ENCODE results near the gene ATP7B. TPM values are rescaled to one million over a fixed set of nuclear protein-coding genes. Genes with fewer than 3 reads are reported as not detected.

The ATP7B gene
- total RNA-seq (ENCODE audit: unreplicated experiment): 19.3 TPM
- long read RNA-seq, partial matches to known transcripts: 2 of 2 reads
- long read RNA-seq, other reads (novel, unspliced or antisense): 0 of 2 reads

DNA sequence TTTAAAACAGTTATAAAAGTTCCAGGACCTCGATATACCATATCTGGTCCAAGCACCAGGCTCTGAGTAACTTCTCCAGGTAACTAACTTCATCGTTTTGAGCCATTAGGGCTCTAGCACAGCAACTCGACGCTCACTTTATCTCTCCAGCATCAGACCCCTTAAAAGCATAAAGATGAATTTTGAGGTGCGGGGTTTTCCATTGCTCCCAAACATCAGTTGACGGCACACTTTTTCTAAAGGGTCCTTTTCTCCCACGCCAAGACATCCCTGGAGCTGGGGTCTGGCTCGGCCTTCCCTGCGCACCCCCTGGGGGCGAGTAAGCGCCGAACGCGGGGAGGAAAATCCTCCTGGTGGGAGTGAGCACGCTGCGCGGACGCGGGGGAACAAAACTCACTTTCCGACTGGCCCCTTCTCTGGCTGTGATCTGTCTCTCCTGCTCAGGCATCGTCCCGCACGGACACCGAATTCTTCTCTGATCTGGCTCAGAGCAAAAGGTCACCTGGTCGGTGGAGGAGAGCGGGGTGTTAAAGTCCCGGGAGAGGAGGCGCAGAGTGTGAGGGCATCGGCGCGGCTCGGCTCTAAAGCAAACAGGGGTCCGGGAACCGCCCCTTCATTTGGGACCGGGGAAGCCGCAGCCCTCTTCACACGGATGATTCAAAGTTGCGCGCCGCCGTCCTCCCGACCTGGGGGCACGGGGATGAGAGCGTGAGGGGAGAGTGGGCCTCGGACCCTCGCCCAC lies at the start of gene ATP7B:
TSS of gene ATP7B (minus strand) at position 561 of the 742 bp plus-strand sequence. CDS start at position 448, 113 bp downstream.
- peak; percentile 43 for DNase-seq (ENCODE audit: low spot score)
- H3K4me1 Mint-ChIP-seq (ENCODE audit: unreplicated experiment): peaks cover 20% of the 10 kb centered on the region

DNA sequence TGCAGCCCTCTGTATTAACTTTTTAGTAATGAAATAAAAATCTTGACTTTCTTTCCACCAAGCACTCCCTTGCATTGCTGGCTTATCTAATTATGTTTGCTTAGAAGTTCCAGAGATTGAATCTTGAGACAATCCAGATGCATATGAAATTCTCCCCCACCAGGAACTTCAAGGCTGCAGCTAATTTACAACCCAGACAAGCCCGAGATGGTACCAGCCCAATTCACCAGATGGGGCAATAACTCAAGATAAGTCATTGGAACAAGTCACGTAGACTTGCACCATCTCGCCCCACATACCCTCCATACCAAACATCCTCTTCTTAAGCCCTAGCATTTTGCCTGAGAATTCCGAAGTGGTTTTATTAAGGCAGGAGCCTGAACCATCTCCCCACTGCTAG lies 42.2 kb upstream of the ATP7B start:
- Mint-ChIP-seq H3K27ac (ENCODE audit: unreplicated experiment) (no peak overlapping the region), H3K4me3 (ENCODE audit: unreplicated experiment) (no peak overlapping the region), H3K36me3 (ENCODE audit: low read depth, unreplicated experiment) (no peaks in the 10 kb centered on the region), H3K9me3 (ENCODE audit: unreplicated experiment) (no peaks in the 10 kb centered on the region), H3K4me1 (ENCODE audit: unreplicated experiment) (no peaks in the 10 kb centered on the region), H3K27me3 (ENCODE audit: unreplicated experiment) (no peaks in the 10 kb centered on the region)
- TF ChIP-seq, protein P1, sequence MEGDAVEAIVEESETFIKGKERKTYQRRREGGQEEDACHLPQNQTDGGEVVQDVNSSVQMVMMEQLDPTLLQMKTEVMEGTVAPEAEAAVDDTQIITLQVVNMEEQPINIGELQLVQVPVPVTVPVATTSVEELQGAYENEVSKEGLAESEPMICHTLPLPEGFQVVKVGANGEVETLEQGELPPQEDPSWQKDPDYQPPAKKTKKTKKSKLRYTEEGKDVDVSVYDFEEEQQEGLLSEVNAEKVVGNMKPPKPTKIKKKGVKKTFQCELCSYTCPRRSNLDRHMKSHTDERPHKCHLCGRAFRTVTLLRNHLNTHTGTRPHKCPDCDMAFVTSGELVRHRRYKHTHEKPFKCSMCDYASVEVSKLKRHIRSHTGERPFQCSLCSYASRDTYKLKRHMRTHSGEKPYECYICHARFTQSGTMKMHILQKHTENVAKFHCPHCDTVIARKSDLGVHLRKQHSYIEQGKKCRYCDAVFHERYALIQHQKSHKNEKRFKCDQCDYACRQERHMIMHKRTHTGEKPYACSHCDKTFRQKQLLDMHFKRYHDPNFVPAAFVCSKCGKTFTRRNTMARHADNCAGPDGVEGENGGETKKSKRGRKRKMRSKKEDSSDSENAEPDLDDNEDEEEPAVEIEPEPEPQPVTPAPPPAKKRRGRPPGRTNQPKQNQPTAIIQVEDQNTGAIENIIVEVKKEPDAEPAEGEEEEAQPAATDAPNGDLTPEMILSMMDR (IDR thresholded peaks at IDR 0.05; ENCODE audit: unreplicated experiment): no peak
- no peak for DNase-seq (ENCODE audit: low spot score)

More for the DNA sequence above, at the start of gene ATP7B:
- Mint-ChIP-seq H3K4me3 (ENCODE audit: unreplicated experiment) (peak within 1 kb of the TSS; percentile 100), H3K27ac (ENCODE audit: unreplicated experiment) (peak within 1 kb of the TSS; percentile 100), H3K27me3 (ENCODE audit: unreplicated experiment) (peaks cover 11% of the 10 kb centered on the region), H3K9me3 (ENCODE audit: unreplicated experiment) (no peaks in the 10 kb centered on the region), H3K36me3 (ENCODE audit: low read depth, unreplicated experiment) (peaks cover 23% of the 10 kb centered on the region)
- TF ChIP-seq, protein P1 (IDR thresholded peaks at IDR 0.05; ENCODE audit: unreplicated experiment): no peak

DNA sequence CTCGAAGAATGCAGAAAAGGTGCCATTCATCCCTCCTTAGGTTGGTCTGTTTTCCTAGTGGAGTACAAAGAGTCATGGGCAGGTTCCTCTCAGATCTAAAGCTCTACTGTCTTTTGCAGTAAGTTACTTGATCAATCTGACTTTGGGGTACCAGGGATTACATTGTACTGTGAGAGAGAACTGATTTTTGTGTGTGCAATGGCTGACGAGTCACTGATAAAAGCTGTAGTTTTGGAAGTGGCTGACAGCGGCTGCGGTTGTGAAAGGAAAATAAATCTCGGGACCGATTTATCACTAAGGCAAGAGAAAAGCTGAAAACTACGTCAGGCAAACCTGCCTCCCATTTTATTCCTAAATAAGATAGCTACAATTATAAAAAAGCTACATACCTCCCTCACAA lies 40.1 kb upstream of the ATP7B start:
- Mint-ChIP-seq H3K9me3 (ENCODE audit: unreplicated experiment) (no peaks in the 10 kb centered on the region), H3K27ac (ENCODE audit: unreplicated experiment) (no peak overlapping the region), H3K27me3 (ENCODE audit: unreplicated experiment) (no peaks in the 10 kb centered on the region), H3K36me3 (ENCODE audit: low read depth, unreplicated experiment) (no peaks in the 10 kb centered on the region), H3K4me1 (ENCODE audit: unreplicated experiment) (no peaks in the 10 kb centered on the region), H3K4me3 (ENCODE audit: unreplicated experiment) (no peak overlapping the region)
- DNase-seq (ENCODE audit: low spot score): no peak
- TF ChIP-seq, protein P1 (IDR thresholded peaks at IDR 0.05; ENCODE audit: unreplicated experiment): no peak

DNA sequence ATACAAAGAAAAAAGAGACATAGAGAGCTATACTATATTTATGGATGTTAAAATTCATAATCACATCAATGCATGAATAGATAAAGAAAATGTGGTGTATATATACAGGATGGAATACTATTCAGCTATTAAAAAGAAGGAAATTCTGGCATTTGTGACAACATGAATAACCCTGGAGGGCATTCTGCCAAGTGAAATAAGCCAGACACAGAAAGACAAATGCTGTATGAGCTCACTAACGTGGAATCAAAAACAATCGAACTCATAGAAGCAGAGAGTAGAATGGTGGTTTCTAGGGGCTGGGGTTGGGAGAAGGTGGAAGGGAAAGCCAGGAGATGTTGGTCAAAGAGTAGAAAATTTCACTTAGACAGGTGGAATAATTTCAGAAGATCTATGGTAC lies 37.3 kb upstream of the ATP7B start:
- Mint-ChIP-seq H3K36me3 (ENCODE audit: low read depth, unreplicated experiment) (no peaks in the 10 kb centered on the region), H3K27ac (ENCODE audit: unreplicated experiment) (no peak overlapping the region), H3K4me1 (ENCODE audit: unreplicated experiment) (no peaks in the 10 kb centered on the region), H3K4me3 (ENCODE audit: unreplicated experiment) (no peak overlapping the region), H3K27me3 (ENCODE audit: unreplicated experiment) (no peaks in the 10 kb centered on the region), H3K9me3 (ENCODE audit: unreplicated experiment) (no peaks in the 10 kb centered on the region)
- TF ChIP-seq, protein P1 (IDR thresholded peaks at IDR 0.05; ENCODE audit: unreplicated experiment): no peak
- no peak for DNase-seq (ENCODE audit: low spot score)

DNA sequence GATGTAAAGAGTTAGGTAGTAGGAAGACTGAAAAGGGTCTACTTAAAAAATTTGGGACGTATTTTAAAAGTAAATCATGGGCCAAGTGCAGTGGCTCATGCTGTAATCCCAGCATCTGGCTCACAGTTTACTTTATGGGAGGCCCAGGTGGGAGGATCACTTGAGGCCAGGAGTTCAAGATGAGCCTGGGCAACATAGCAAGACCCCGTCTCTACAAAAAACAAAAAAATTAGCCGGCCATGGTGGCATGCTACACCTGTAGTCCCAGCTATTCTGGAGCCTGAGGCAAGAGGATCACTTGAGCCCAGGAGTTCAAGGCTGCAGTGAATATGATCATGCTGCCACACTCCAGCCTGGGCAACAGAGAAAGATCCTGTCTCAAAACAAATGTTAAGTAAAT lies 36.2 kb upstream of the ATP7B start:
- no peaks in the 10 kb centered on the region for H3K4me1 Mint-ChIP-seq (ENCODE audit: unreplicated experiment)
- TF ChIP-seq, protein P1 (IDR thresholded peaks at IDR 0.05; ENCODE audit: unreplicated experiment): no peak
- no peak overlapping the region for H3K4me3 Mint-ChIP-seq (ENCODE audit: unreplicated experiment)
- H3K27ac Mint-ChIP-seq (ENCODE audit: unreplicated experiment): no peak overlapping the region
- no peak for DNase-seq (ENCODE audit: low spot score)
- no peaks in the 10 kb centered on the region for H3K36me3 Mint-ChIP-seq (ENCODE audit: low read depth, unreplicated experiment)
- H3K27me3 Mint-ChIP-seq (ENCODE audit: unreplicated experiment): no peaks in the 10 kb centered on the region
- H3K9me3 Mint-ChIP-seq (ENCODE audit: unreplicated experiment): no peaks in the 10 kb centered on the region

All from endothelial cell (in vitro differentiated cells).